ENCODE measurements around the gene C3orf20. TPM values are rescaled to one million over a fixed set of nuclear protein-coding genes. Genes with fewer than 3 reads are reported as not detected.

C3orf20 gene
- total RNA-seq, 4 donors from 2014 or later = 0.11 to 0.46 TPM; not detected in 2

DNA sequence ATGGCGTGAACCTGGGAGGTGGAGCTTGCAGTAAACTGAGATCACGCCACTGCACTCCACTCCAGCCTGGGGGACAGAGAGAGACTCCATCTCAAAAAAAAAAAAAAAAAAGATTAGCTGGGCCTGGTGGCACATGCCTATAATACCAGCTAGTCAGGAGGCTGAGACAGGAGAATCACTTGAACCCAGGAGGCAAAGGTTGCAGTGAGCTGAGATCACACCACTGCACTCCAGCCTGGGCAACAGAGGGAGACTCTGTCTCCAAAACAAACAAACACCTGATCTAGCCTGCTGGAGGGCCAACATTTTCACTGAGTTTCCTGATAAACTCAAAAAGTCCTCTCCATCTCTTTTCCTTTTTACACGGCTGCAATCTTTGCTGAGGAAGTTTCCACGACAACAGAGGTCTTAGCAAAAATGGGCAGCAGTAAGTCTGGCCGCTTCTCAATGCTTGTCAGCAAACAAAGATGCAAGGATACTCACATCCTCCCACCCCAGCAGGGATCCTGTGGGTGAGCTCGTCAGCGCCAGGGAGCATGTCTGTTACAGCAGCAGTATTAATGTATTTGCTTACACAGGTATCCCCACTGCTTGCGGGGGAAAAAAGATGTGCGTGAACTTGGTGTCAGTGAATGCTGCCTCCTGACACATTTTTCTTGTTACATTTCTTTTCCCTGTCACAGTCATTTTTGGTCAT, 44.4 kb upstream of the C3orf20 start:
- no peaks in the 10 kb centered on the region for H3K27me3 ChIP-seq
- no peak overlapping the region for H3K4me3 ChIP-seq
- TF ChIP-seq CTCF (IDR thresholded peaks at IDR 0.05 in 4 of 5, conservative IDR thresholded peaks at IDR 0.05 in 1 of 5) (no peak), POLR2A (IDR thresholded peaks at IDR 0.05) (no peak)
- intact Hi-C loops (cut with DNase I; ENCODE audit: low total_unique reads) = no loop called here
- no peak overlapping the region for H3K27ac ChIP-seq
- H3K4me1 ChIP-seq = no peaks in the 10 kb centered on the region
- no peak for DNase-seq
- no peaks in the 10 kb centered on the region for H3K9me3 ChIP-seq
- no peak for ATAC-seq
- in situ Hi-C loops (cut with MboI; ENCODE audit: low sequenced_read_pairs in 4 of 4) = no loop called here
- no peaks in the 10 kb centered on the region for H3K36me3 ChIP-seq

DNA sequence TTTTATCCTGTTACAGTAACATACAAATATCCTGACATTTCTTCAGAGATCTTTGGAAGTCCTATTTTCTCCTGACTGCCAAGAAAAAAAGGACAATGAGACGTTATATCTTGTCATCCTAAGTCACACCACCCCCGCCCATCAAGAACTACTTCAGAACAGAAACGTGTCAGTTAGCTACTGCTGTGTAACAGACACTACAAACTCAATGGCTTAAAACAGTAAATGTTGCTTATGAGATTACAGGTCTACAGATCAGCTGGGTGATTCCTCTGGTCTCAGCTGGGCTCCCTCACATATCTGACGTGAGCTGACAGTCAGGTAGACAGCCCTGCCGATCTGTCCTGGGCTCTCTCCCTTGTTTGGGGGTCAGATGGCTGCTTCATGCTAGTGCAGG, 43.8 kb upstream of the C3orf20 start:
- in situ Hi-C loops (cut with MboI; ENCODE audit: low sequenced_read_pairs in 4 of 4) = no loop called here
- no peaks in the 10 kb centered on the region for H3K27me3 ChIP-seq
- H3K4me3 ChIP-seq = no peak overlapping the region
- H3K36me3 ChIP-seq = no peaks in the 10 kb centered on the region
- H3K4me1 ChIP-seq = no peaks in the 10 kb centered on the region
- no peak for TF ChIP-seq CTCF (IDR thresholded peaks at IDR 0.05 in 4 of 5, conservative IDR thresholded peaks at IDR 0.05 in 1 of 5)
- no peak for TF ChIP-seq POLR2A (IDR thresholded peaks at IDR 0.05)
- DNase-seq (no peak), ATAC-seq (no peak)
- intact Hi-C loops (cut with DNase I; ENCODE audit: low total_unique reads) = no loop called here
- H3K9me3 ChIP-seq = no peaks in the 10 kb centered on the region
- H3K27ac ChIP-seq = no peak overlapping the region

DNA sequence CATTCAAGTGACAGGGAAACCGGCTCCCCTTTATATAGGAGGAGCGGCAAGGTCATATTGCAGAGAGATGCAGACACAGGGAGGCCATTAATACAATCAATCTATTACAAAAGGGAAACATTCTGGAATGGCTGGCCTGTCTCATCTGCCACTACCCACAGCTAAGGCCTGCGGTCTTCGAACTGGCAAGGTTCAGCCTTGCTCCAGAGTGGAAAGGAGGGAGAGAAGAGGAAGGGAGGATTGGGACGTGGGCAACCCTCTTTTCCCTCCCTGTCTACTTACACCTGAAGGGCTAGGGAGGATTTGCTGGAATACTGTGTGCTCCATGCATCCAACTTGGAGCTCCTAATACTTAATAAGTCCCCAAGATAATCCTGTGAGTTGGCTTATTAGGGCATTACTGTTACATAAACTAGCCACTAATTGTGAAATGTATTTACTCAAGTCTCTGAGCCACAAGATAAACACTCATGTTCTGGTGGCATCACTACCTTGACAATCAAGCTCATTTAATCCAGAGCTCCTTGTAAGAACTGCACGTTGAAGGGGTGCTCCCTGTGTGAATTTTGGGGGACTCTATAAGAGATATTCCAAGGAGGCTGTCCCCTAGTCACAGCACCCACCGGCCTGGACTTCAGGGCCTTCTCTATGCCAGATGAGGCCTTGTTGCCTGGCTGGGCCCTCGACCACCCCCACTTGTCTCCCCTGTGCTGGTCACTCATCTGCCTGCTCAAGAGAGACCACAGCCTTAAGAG, 43.1 kb upstream of the C3orf20 start:
- in situ Hi-C loops (cut with MboI; ENCODE audit: low sequenced_read_pairs in 4 of 4) = no loop called here
- peaks cover 0 to 4% (median 0%) of the 10 kb centered on the region in 3 donors for H3K27me3 ChIP-seq
- intact Hi-C loops (cut with DNase I; ENCODE audit: low total_unique reads) = no loop called here
- no peak overlapping the region for H3K4me3 ChIP-seq
- TF ChIP-seq CTCF (IDR thresholded peaks at IDR 0.05 in 4 of 5, conservative IDR thresholded peaks at IDR 0.05 in 1 of 5) (no peak), POLR2A (IDR thresholded peaks at IDR 0.05) (no peak)
- ATAC-seq (no peak), DNase-seq (no peak)
- no peak overlapping the region for H3K27ac ChIP-seq
- no peaks in the 10 kb centered on the region for H3K4me1 ChIP-seq
- no peaks in the 10 kb centered on the region for H3K9me3 ChIP-seq
- H3K36me3 ChIP-seq = no peaks in the 10 kb centered on the region

GRCh38 chr3:14632442-14632930, 42.5 kb upstream of the C3orf20 start:
- H3K4me1 ChIP-seq = no peaks in the 10 kb centered on the region
- no peaks in the 10 kb centered on the region for H3K36me3 ChIP-seq
- H3K9me3 ChIP-seq = no peaks in the 10 kb centered on the region
- peaks cover 0 to 4% (median 0%) of the 10 kb centered on the region in 3 donors for H3K27me3 ChIP-seq
- in situ Hi-C loops (cut with MboI; ENCODE audit: low sequenced_read_pairs in 4 of 4) (no loop called here), intact Hi-C loops (cut with DNase I; ENCODE audit: low total_unique reads) (no loop called here)
- TF ChIP-seq CTCF (IDR thresholded peaks at IDR 0.05 in 4 of 5, conservative IDR thresholded peaks at IDR 0.05 in 1 of 5) = no peak
- no peak for TF ChIP-seq POLR2A (IDR thresholded peaks at IDR 0.05)
- DNase-seq = no peak
- H3K27ac ChIP-seq = no peak overlapping the region
- ATAC-seq = no peak
- no peak overlapping the region for H3K4me3 ChIP-seq

Measured in gastrocnemius medialis (tissue), 4 donors.